H1 (cell line): Measurements from ENCODE around the gene ATP6V1F. TPM values are rescaled to one million over a fixed set of nuclear protein-coding genes. Genes with fewer than 3 reads are reported as not detected.

ENCODE experiments used
- CTCF ChIA-PET: fragments of 300-600 bp; sonication (Branson Sonifier 250); formaldehyde crosslinking; loops from one replicate; lab custom pipeline; 2021; ENCODE audit not compliant: partially characterized antibody; lab: Charles Lee
- POLR2A ChIA-PET: fragments of 300-600 bp; sonication (Branson Sonifier 250); formaldehyde crosslinking; loops from one replicate; lab custom pipeline; 2021; ENCODE audit warnings: inconsistent platforms; ENCODE audit not compliant: partially characterized antibody; lab: Charles Lee
- DNase-seq, 2 experiments: peaks; one replicate each; pipeline versions ENCODE4 v3.0.0 to v3.0.0-alpha.2; 2010 to 2022; ENCODE audit warnings: low spot score in 2 of 2, low read depth in 1 of 2, mixed read lengths in 1 of 2
- FAIRE-seq: peaks from 2 replicates; lab custom pipeline; 2011; peaks lifted over from hg19 to GRCh38; lab: Jason Lieb, UNC
- H2AFZ ChIP-seq: 2 replicates; pipeline ENCODE4 v1.8.1; 2012; ENCODE audit warnings: low read length, inconsistent platforms
- H2AK5ac ChIP-seq: 2 replicates; pipeline ENCODE4 v1.6.1; 2013; ENCODE audit warnings: low read depth, low read length
- H2BK120ac ChIP-seq: replicated peaks from 2 replicates; pipeline ENCODE3; 2013; ENCODE audit warnings: low read depth, low read length, inconsistent platforms
- H2BK12ac ChIP-seq: 2 replicates; pipeline ENCODE4 v1.6.1; 2013; ENCODE audit warnings: low read depth, low read length
- H2BK15ac ChIP-seq: 2 replicates; pipeline ENCODE4 v1.6.1; 2013; ENCODE audit warnings: low read length
- H2BK20ac ChIP-seq: 2 replicates; pipeline ENCODE4 v1.6.1; 2013; ENCODE audit warnings: low read length
- H2BK5ac ChIP-seq: 2 replicates; pipeline ENCODE4 v1.6.1; 2013; ENCODE audit warnings: low read depth, low read length
- H3K14ac ChIP-seq: 2 replicates; pipeline ENCODE4 v1.6.1; 2013; ENCODE audit warnings: inconsistent platforms; ENCODE audit not compliant: insufficient read length
- H3K18ac ChIP-seq: 2 replicates; pipeline ENCODE4 v1.6.1; 2013; ENCODE audit warnings: low read length; ENCODE audit errors: extremely low read depth
- H3K23ac ChIP-seq: 2 replicates; pipeline ENCODE4 v1.6.1; 2013; ENCODE audit warnings: inconsistent platforms; ENCODE audit not compliant: insufficient read length
- H3K23me2 ChIP-seq: 2 replicates; pipeline ENCODE4 v1.6.1; 2013; ENCODE audit warnings: low read depth, low read length
- H3K27ac ChIP-seq: 2 replicates; pipeline ENCODE4 v1.6.1; 2011; ENCODE audit warnings: low read depth, low read length, inconsistent platforms
- H3K27me3 ChIP-seq, 4 experiments: replicated peaks in 1 of 4; 1 replicate in 1 of 4; 2 replicates in 3 of 4; pipeline versions ENCODE4 v1.6.1 to v1.8.1; 2011 to 2013; ENCODE audit warnings: low read length in 3 of 4, mild to moderate bottlenecking in 3 of 4, inconsistent platforms in 2 of 4, mixed read lengths in 2 of 4, moderate library complexity in 1 of 4; ENCODE audit not compliant: control insufficient read depth in 3 of 4, insufficient read depth in 3 of 4; ENCODE audit errors: extremely low read depth in 1 of 4
- H3K36me3 ChIP-seq, 4 experiments: 2 replicates each; pipeline versions ENCODE4 v1.6.1 to v1.8.1; 2011 to 2013; ENCODE audit warnings: mild to moderate bottlenecking in 4 of 4, low read length in 3 of 4, moderate library complexity in 2 of 4, control low read depth in 1 of 4, inconsistent platforms in 1 of 4; ENCODE audit not compliant: insufficient read depth in 4 of 4, control insufficient read depth in 2 of 4
- H3K4ac ChIP-seq: replicated peaks from 2 replicates; pipeline ENCODE3; 2013; ENCODE audit warnings: low read length, low read depth, mixed read lengths, inconsistent platforms; ENCODE audit not compliant: insufficient read length
- H3K4me1 ChIP-seq, 4 experiments: replicated peaks in 1 of 4; 1 replicate in 1 of 4; 2 replicates in 3 of 4; pipeline versions ENCODE4 v1.6.1 to v1.8.1; 2011 to 2013; ENCODE audit warnings: low read length in 3 of 4, inconsistent platforms in 2 of 4, mixed read lengths in 1 of 4; ENCODE audit not compliant: insufficient read depth in 4 of 4, control insufficient read depth in 3 of 4
- H3K4me2 ChIP-seq, 2 experiments: 2 replicates each; pipeline versions ENCODE4 v1.6.1 to v1.8.1; 2011 to 2013; ENCODE audit warnings: low read depth in 2 of 2, low read length in 2 of 2, control low read depth in 1 of 2, inconsistent platforms in 1 of 2, mild to moderate bottlenecking in 1 of 2; ENCODE audit not compliant: insufficient read depth in 1 of 2
- H3K4me3 ChIP-seq, 4 experiments: fragments of 200-600, 300-600 bp in 1 of 4; sonication (generic), shearing (Covaris generic), sonication (Bioruptor Twin) in 1 of 4; 2 replicates each; pipeline versions ENCODE4 v1.5.1 to v1.8.1; 2011 to 2016; ENCODE audit warnings: low read length in 4 of 4, low read depth in 3 of 4, control low read depth in 2 of 4, inconsistent platforms in 2 of 4, mild to moderate bottlenecking in 2 of 4, mixed read lengths in 1 of 4, moderate library complexity in 1 of 4; ENCODE audit not compliant: insufficient read depth in 2 of 4; ENCODE audit errors: extremely low read depth in 1 of 4
- H3K56ac ChIP-seq: replicated peaks from 2 replicates; pipeline ENCODE3; 2013; ENCODE audit warnings: low read depth, mild to moderate bottlenecking, mixed read lengths, low read length, inconsistent platforms; ENCODE audit not compliant: insufficient read length
- H3K79me1 ChIP-seq: 2 replicates; pipeline ENCODE4 v1.6.1; 2013; ENCODE audit warnings: low read depth, low read length, control low read depth
- H3K79me2 ChIP-seq, 2 experiments: 2 replicates each; pipeline versions ENCODE4 v1.6.1 to v1.8.1; 2012 to 2013; ENCODE audit warnings: low read length in 2 of 2, mild to moderate bottlenecking in 2 of 2, inconsistent platforms in 1 of 2; ENCODE audit not compliant: insufficient read depth in 2 of 2, control insufficient read depth in 1 of 2
- H3K9ac ChIP-seq, 4 experiments: replicated peaks in 1 of 4; 1 replicate in 1 of 4; 2 replicates in 3 of 4; pipeline versions ENCODE4 v1.6.1 to v1.8.1; 2011 to 2013; ENCODE audit warnings: low read depth in 3 of 4, low read length in 3 of 4, control low read depth in 2 of 4, mild to moderate bottlenecking in 2 of 4, moderate library complexity in 2 of 4, inconsistent platforms in 1 of 4; ENCODE audit errors: extremely low read depth in 1 of 4
- H3K9me3 ChIP-seq, 2 experiments: 2 replicates each; pipeline versions ENCODE4 v1.6.1 to v1.8.1; 2012 to 2013; ENCODE audit warnings: mild to moderate bottlenecking in 2 of 2, moderate library complexity in 2 of 2, control low read depth in 1 of 2, inconsistent platforms in 1 of 2, low read depth in 1 of 2, low read length in 1 of 2, mixed read lengths in 1 of 2; ENCODE audit not compliant: insufficient read depth in 2 of 2
- H4K20me1 ChIP-seq, 2 experiments: replicated peaks in 1 of 2; 2 replicates each; pipeline versions ENCODE3 to v1.8.1; 2011 to 2013; ENCODE audit warnings: inconsistent platforms in 2 of 2, low read length in 2 of 2, mild to moderate bottlenecking in 1 of 2; ENCODE audit not compliant: insufficient read depth in 2 of 2, control insufficient read depth in 1 of 2
- H4K5ac ChIP-seq: 2 replicates; pipeline ENCODE4 v1.6.1; 2013; ENCODE audit warnings: low read length, low read depth, mixed read lengths, inconsistent platforms; ENCODE audit not compliant: insufficient read length
- H4K8ac ChIP-seq: 2 replicates; pipeline ENCODE4 v1.8.0; 2013; ENCODE audit warnings: mild to moderate bottlenecking, moderate library complexity, low read length, inconsistent platforms; ENCODE audit not compliant: insufficient read depth; ENCODE audit errors: extremely low read depth
- H4K91ac ChIP-seq: replicated peaks from 2 replicates; pipeline ENCODE3; 2013; ENCODE audit warnings: low read length, mixed read lengths, inconsistent platforms; ENCODE audit not compliant: insufficient read length
- ASH2L ChIP-seq: fragments of 200-600, 300-600 bp; sonication (generic); IDR thresholded peaks from one replicate; pipeline ENCODE4 v1.7.1; 2017; ENCODE audit warnings: low read length
- BRCA1 ChIP-seq: IDR thresholded peaks from 2 replicates; pipeline ENCODE4 v1.6.1; 2012; ENCODE audit warnings: low read depth, low read length, improper control_type of control experiment
- NANOG ChIP-seq: IDR thresholded peaks from 2 replicates; pipeline ENCODE4 v1.6.1; 2011; ENCODE audit warnings: low read length, low read depth, mild to moderate bottlenecking, inconsistent platforms; ENCODE audit not compliant: insufficient read depth, poor library complexity, severe bottlenecking
- SIX5 ChIP-seq: IDR thresholded peaks from 2 replicates; pipeline ENCODE4 v1.6.1; 2011; ENCODE audit warnings: mild to moderate bottlenecking, low read depth, low read length
- SRF ChIP-seq: IDR thresholded peaks from 2 replicates; pipeline ENCODE4 v1.6.1; 2011; ENCODE audit warnings: mild to moderate bottlenecking, low read depth, low read length, moderate library complexity
- WGBS, 2 experiments: shearing (Covaris generic) in 1 of 2; methylation state at CpG; one replicate each; pipeline versions ENCODE4 v1.1.6 to v1.1.7; 2013 to 2015; ENCODE audit warnings: low lambda C conversion rate in 2 of 2, mixed read lengths in 2 of 2, inconsistent platforms in 1 of 2, low coverage in 1 of 2, missing lambda C conversion rate in 1 of 2; ENCODE audit not compliant: insufficient replicate concordance in 2 of 2, insufficient coverage in 1 of 2, insufficient read length in 1 of 2; ENCODE audit errors: extremely low coverage in 1 of 2, missing lambda C conversion rate in 1 of 2; 5-methylcytosine and 5-hydroxymethylcytosine counted together
- polyA plus RNA-seq, 7 experiments: library from polyadenylated mRNA; depleted of rRNA in 3 of 7; stranded (reverse) in 5 of 7; unstranded in 2 of 7; fragments of >200 nt in 5 of 7; fragments of 200-250 nt in 2 of 7; gene quantifications; 1 replicate in 5 of 7; 2 replicates in 1 of 7; 4 replicates in 1 of 7; pipeline versions ENCODE4 v1.2.1 to v1.2.3, GENCODE V29; 2011 to 2013; ENCODE audit warnings: missing spikeins in 2 of 7, mixed read lengths in 2 of 7
- total RNA-seq: library from RNA; stranded (reverse); fragmentation: NEBNext Ultra II Directional; extraction: Animal tissue kit (Norgen Biotek cat#: 25700); gene quantifications from 2 replicates; pipeline ENCODE4 v1.2.1, GENCODE V29; 2021
- TF ChIP-seq, protein P1 (sequence below), 3 experiments: IDR thresholded peaks; 1 replicate in 2 of 3; 2 replicates in 1 of 3; pipeline versions ENCODE4 v1.5.1 to v1.6.1; 2011; ENCODE audit warnings: low read length in 3 of 3, mild to moderate bottlenecking in 3 of 3, inconsistent platforms in 2 of 3, low read depth in 1 of 3, moderate library complexity in 1 of 3; ENCODE audit not compliant: insufficient read depth in 1 of 3; ENCODE audit errors: control extremely low read depth in 1 of 3

Gene ATP6V1F
- total and polyA plus RNA-seq, 2 of the 8 experiments (the other 6 are each of a cell fraction or from before 2014, with no cell fraction given), result 104 to 318 TPM

DNA sequence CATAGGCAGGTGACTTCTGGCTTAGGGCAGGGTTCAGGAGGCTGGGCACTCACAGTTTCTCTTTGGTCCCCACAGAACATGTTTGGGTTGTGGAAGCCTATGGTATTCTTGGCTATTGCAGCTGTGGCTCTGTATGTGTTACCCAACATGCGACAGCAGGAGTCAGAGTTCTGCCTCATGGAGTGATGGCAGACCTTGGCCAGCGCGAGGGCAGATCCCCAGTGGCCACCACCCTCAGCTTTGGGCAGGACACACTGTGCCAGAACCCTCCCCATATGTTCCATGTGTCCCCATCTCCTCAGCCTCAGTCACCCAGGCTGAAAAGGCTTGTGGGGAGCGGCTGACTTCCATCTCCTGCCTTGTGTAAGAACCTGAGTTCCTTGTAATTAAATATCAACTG lies 40.9 kb upstream of the ATP6V1F start:
- Histone ChIP-seq H3K23ac (no peak overlapping the region), H2BK12ac (no peak overlapping the region), H3K4ac (no peak overlapping the region), H3K4me2 (no peak overlapping the region), H4K91ac (no peak overlapping the region), H2AFZ (no peak overlapping the region), H2BK15ac (no peak overlapping the region), H3K79me2 (no peaks in the 10 kb centered on the region), H3K14ac (no peak overlapping the region), H2BK120ac (no peak overlapping the region), H3K18ac (no peak overlapping the region), H3K4me3 (no peak overlapping the region), H3K4me1 (no peaks in the 10 kb centered on the region), H2BK5ac (no peak overlapping the region), H3K9me3 (no peaks in the 10 kb centered on the region), H3K23me2 (no peaks in the 10 kb centered on the region), H3K27ac (no peak overlapping the region), H3K36me3 (no peaks in the 10 kb centered on the region), H2AK5ac (no peak overlapping the region), H4K20me1 (no peaks in the 10 kb centered on the region), H3K9ac (no peak overlapping the region), H4K5ac (no peak overlapping the region), H4K8ac (0 out of 2 replicates have a peak overlapping the region, but pooled peaks have one; percentile 9), H2BK20ac (no peak overlapping the region), H3K27me3 (no peaks in the 10 kb centered on the region), H3K56ac (no peak overlapping the region), H3K79me1 (no peaks in the 10 kb centered on the region)
- no peak for FAIRE-seq
- no peak for TF ChIP-seq NANOG
- TF ChIP-seq SIX5, result no peak
- TF ChIP-seq, protein P1, sequence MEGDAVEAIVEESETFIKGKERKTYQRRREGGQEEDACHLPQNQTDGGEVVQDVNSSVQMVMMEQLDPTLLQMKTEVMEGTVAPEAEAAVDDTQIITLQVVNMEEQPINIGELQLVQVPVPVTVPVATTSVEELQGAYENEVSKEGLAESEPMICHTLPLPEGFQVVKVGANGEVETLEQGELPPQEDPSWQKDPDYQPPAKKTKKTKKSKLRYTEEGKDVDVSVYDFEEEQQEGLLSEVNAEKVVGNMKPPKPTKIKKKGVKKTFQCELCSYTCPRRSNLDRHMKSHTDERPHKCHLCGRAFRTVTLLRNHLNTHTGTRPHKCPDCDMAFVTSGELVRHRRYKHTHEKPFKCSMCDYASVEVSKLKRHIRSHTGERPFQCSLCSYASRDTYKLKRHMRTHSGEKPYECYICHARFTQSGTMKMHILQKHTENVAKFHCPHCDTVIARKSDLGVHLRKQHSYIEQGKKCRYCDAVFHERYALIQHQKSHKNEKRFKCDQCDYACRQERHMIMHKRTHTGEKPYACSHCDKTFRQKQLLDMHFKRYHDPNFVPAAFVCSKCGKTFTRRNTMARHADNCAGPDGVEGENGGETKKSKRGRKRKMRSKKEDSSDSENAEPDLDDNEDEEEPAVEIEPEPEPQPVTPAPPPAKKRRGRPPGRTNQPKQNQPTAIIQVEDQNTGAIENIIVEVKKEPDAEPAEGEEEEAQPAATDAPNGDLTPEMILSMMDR (IDR thresholded peaks at IDR 0.05; ENCODE audit: control extremely low read depth in 1 of 3, insufficient read depth in 1 of 3, low read depth in 1 of 3, low read length in 3 of 3), result no peak
- TF ChIP-seq ASH2L, result no peak
- no peak for TF ChIP-seq BRCA1
- no peak for TF ChIP-seq SRF
- no peak for DNase-seq
- WGBS, 2 experiments, result 90% methylated on average over 4 of the region's 4 CpGs; no CpG with 5 or more reads in 1 of the 2 experiments
- CTCF ChIA-PET, result interaction anchor here (0.7 to 2.5 kb wide), 3 partner anchors 14 to 158 kb away, joined by 3 to 8 read pairs (median 5); no protein-coding TSS in a partner anchor
- POLR2A ChIA-PET, result interaction anchor here (1.4 to 1.7 kb wide), 2 partner anchors 10 to 11 kb away, joined by 4 read pairs; no protein-coding TSS in a partner anchor
